Skin epidermis (tissue), 12 donors: ENCODE data around the gene BRSK2.

ENCODE experiments used
- H3K27ac ChIP-seq, 21 experiments: fragments of 200-600 bp; sonication (generic) in 11 of 21; one replicate each; pipeline ENCODE4 v1.5.0; 2020; ENCODE audit warnings: mild to moderate bottlenecking in 3 of 21, inconsistent platforms in 2 of 21, moderate library complexity in 2 of 21
- H3K4me3 ChIP-seq, 7 experiments: fragments of 200-600 bp; sonication (generic) in 2 of 7; one replicate each; pipeline ENCODE4 v1.5.0; 2020; ENCODE audit warnings: inconsistent platforms in 2 of 7, mild to moderate bottlenecking in 2 of 7, moderate library complexity in 1 of 7

BRSK2 gene

GRCh38 chr11:1472180-1473005 lies 82.7 kb downstream of the BRSK2 start:
- H3K27ac ChIP-seq, result no peak overlapping the region
- H3K4me3 ChIP-seq, result no peak overlapping the region

- Histone ChIP-seq H3K27ac (no peak overlapping the region), H3K4me3 (no peak overlapping the region)
Observed at GRCh38 chr11:1473011-1473628, 83.4 kb downstream of the BRSK2 start.

GRCh38 chr11:1473786-1474185 lies 84.1 kb downstream of the BRSK2 start:
- H3K4me3 ChIP-seq, result no peak overlapping the region
- no peak overlapping the region for H3K27ac ChIP-seq

- Histone ChIP-seq H3K4me3 (no peak overlapping the region), H3K27ac (no peak overlapping the region)
Observed at GRCh38 chr11:1475841-1476240, 86.1 kb downstream of the BRSK2 start.

- H3K27ac ChIP-seq, result no peak overlapping the region
- H3K4me3 ChIP-seq, result no peak overlapping the region
Observed at GRCh38 chr11:1476940-1477736, 87.4 kb downstream of the BRSK2 start.

GRCh38 chr11:1478011-1478410 lies 88.3 kb downstream of the BRSK2 start:
- H3K27ac ChIP-seq, result no peak overlapping the region
- H3K4me3 ChIP-seq, result no peak overlapping the region

GRCh38 chr11:1478544-1478943 lies 88.8 kb downstream of the BRSK2 start:
- Histone ChIP-seq H3K27ac (no peak overlapping the region), H3K4me3 (no peak overlapping the region)

- Histone ChIP-seq H3K27ac (no peak overlapping the region), H3K4me3 (no peak overlapping the region)
Observed at GRCh38 chr11:1479006-1479677, 89.4 kb downstream of the BRSK2 start.

- Histone ChIP-seq H3K4me3 (no peak overlapping the region), H3K27ac (no peak overlapping the region)
Observed at GRCh38 chr11:1479678-1480118, 90.0 kb downstream of the BRSK2 start.

GRCh38 chr11:1480191-1480554 lies 90.4 kb downstream of the BRSK2 start:
- H3K27ac ChIP-seq, result peak overlapping the region in 1 of 21 experiments; percentile 52

GRCh38 chr11:1480555-1481482 lies 91.1 kb downstream of the BRSK2 start:
- H3K4me3 ChIP-seq, result no peak overlapping the region
- H3K27ac ChIP-seq, result peak overlapping the region in 1 of 21 experiments; percentile 52

More at GRCh38 chr11:1480191-1480554, 90.4 kb downstream of the BRSK2 start:
- no peak overlapping the region for H3K4me3 ChIP-seq

GRCh38 chr11:1481483-1481825 lies 91.7 kb downstream of the BRSK2 start:
- H3K27ac ChIP-seq, result peak overlapping the region in 1 of 21 experiments; percentile 4
- H3K4me3 ChIP-seq, result no peak overlapping the region

GRCh38 chr11:1481861-1482441 lies 92.2 kb downstream of the BRSK2 start:
- Histone ChIP-seq H3K27ac (peak overlapping the region in 1 of 21 experiments; percentile 4), H3K4me3 (no peak overlapping the region)

- Histone ChIP-seq H3K4me3 (no peak overlapping the region), H3K27ac (peak overlapping the region in 1 of 21 experiments; percentile 16)
Observed at GRCh38 chr11:1482581-1483444, 93.1 kb downstream of the BRSK2 start.

GRCh38 chr11:1483445-1483961 lies 93.8 kb downstream of the BRSK2 start:
- no peak overlapping the region for H3K4me3 ChIP-seq
- H3K27ac ChIP-seq, result no peak overlapping the region

- H3K27ac ChIP-seq, result no peak overlapping the region
- no peak overlapping the region for H3K4me3 ChIP-seq
Observed at GRCh38 chr11:1484061-1484671, 94.4 kb downstream of the BRSK2 start.
